Caco-2 (cell line): ENCODE data around the gene PACSIN1. TPM values are rescaled to one million over a fixed set of nuclear protein-coding genes. Genes with fewer than 3 reads are reported as not detected.

Source experiments
- BruUV-seq: library from RNA; stranded (reverse); fragments of 400-500 nt; replicated peaks from 2 replicates; lab custom pipeline; 2021; lab: Mats Ljungman, UMichigan
- CTCF ChIA-PET: fragments of 300-600 bp; sonication (Branson Sonifier 250); formaldehyde crosslinking; loops from one replicate; lab custom pipeline; 2022; ENCODE audit warnings: antibody characterized with exemption; lab: Charles Lee
- POLR2A ChIA-PET: fragments of 300-600 bp; sonication (Branson Sonifier 250); formaldehyde crosslinking; loops from one replicate; lab custom pipeline; 2022; ENCODE audit warnings: antibody characterized with exemption; lab: Charles Lee
- DNase-seq, 2 experiments: peaks; one replicate each; pipeline versions ENCODE4 v3.0.0 to v3.0.0-alpha.2; 2020 to 2022
- H3K27me3 ChIP-seq: replicated peaks from 2 replicates; pipeline ENCODE4 v1.6.0; 2011; ENCODE audit warnings: low read length; ENCODE audit not compliant: control insufficient read depth, insufficient read depth
- H3K36me3 ChIP-seq: 2 replicates; pipeline ENCODE4 v1.5.1; 2011; ENCODE audit warnings: low read length; ENCODE audit not compliant: control insufficient read depth, insufficient read depth
- H3K4me1 ChIP-seq: fragments of 250-450 bp; sonication (Bioruptor Pico); 2 replicates; pipeline ENCODE4 v1.5.1; 2020; ENCODE audit warnings: mild to moderate bottlenecking
- H3K4me3 ChIP-seq: 2 replicates; pipeline ENCODE4 v1.5.1; 2011; ENCODE audit warnings: low read depth, mild to moderate bottlenecking, control low read depth, low read length
- H3K9me3 ChIP-seq: fragments of 250-450 bp; sonication (Bioruptor Pico); 2 replicates; pipeline ENCODE4 v1.5.1; 2020; ENCODE audit warnings: mild to moderate bottlenecking, moderate library complexity
- H3K27ac Mint-ChIP-seq: one replicate; pipeline ENCODE4 v1.8.0; 2022; ENCODE audit warnings: mixed read lengths; ENCODE audit not compliant: unreplicated experiment
- H3K27me3 Mint-ChIP-seq: one replicate; pipeline ENCODE4 v1.8.0; 2022; ENCODE audit warnings: mixed read lengths; ENCODE audit not compliant: insufficient read depth, unreplicated experiment
- H3K36me3 Mint-ChIP-seq: one replicate; pipeline ENCODE4 v1.8.0; 2022; ENCODE audit warnings: mild to moderate bottlenecking, mixed read lengths; ENCODE audit not compliant: insufficient read depth, unreplicated experiment
- H3K4me1 Mint-ChIP-seq: one replicate; pipeline ENCODE4 v1.8.0; 2022; ENCODE audit warnings: low read depth, mixed read lengths; ENCODE audit not compliant: unreplicated experiment
- H3K4me3 Mint-ChIP-seq: one replicate; pipeline ENCODE4 v1.8.0; 2022; ENCODE audit warnings: mild to moderate bottlenecking, moderate library complexity, mixed read lengths; ENCODE audit not compliant: unreplicated experiment
- H3K9me3 Mint-ChIP-seq: one replicate; pipeline ENCODE4 v1.8.0; 2022; ENCODE audit warnings: mixed read lengths; ENCODE audit not compliant: unreplicated experiment
- CTCF ChIP-seq, 2 experiments: fragments of 200-600 bp in 1 of 2; IDR thresholded peaks; 1 replicate in 1 of 2; 2 replicates in 1 of 2; pipeline versions ENCODE4 v1.5.1 to v1.8.0; 2011 to 2022; ENCODE audit warnings: antibody characterized with exemption in 1 of 2, control low read depth in 1 of 2, inconsistent platforms in 1 of 2, low read depth in 1 of 2, low read length in 1 of 2, mild to moderate bottlenecking in 1 of 2, moderate library complexity in 1 of 2; ENCODE audit not compliant: insufficient read depth in 1 of 2, severe bottlenecking in 1 of 2, unreplicated experiment in 1 of 2
- intact Hi-C: fragments of 100-400 bp; cut with micrococcal nuclease; formaldehyde crosslinking; loops from one replicate; pipeline ENCODE4 v1.10.0; 2022; ENCODE audit not compliant: unreplicated experiment
- total RNA-seq: library from RNA; stranded (reverse); gene quantifications from 2 replicates; pipeline ENCODE4 v1.2.3, GENCODE V29; 2022

PACSIN1 gene
- total RNA-seq, 1 experiment from 2014 or later, result 3.7 TPM

- H3K27me3 Mint-ChIP-seq, result no peaks in the 10 kb centered on the region
- no peaks in the 10 kb centered on the region for H3K27me3 ChIP-seq
Measured at GRCh38 chr6:34517966-34518365, 52.1 kb downstream of the PACSIN1 start.

GRCh38 chr6:34518669-34519365, 52.9 kb downstream of the PACSIN1 start:
- intact Hi-C loops, result no loop called here
- POLR2A ChIA-PET, result no interaction called here
- Mint-ChIP-seq H3K4me3 (no peak overlapping the region), H3K27me3 (no peaks in the 10 kb centered on the region), H3K9me3 (no peaks in the 10 kb centered on the region), H3K36me3 (no peaks in the 10 kb centered on the region), H3K27ac (no peak overlapping the region), H3K4me1 (no peaks in the 10 kb centered on the region)
- Histone ChIP-seq H3K27me3 (no peaks in the 10 kb centered on the region), H3K9me3 (no peaks in the 10 kb centered on the region), H3K4me1 (no peaks in the 10 kb centered on the region), H3K36me3 (no peaks in the 10 kb centered on the region), H3K4me3 (no peak overlapping the region)
- no TSS peak for BruUV-seq
- DNase-seq, result no peak
- no peak for TF ChIP-seq CTCF (IDR thresholded peaks at IDR 0.05; ENCODE audit: insufficient read depth in 1 of 2, low read depth in 1 of 2, low read length in 1 of 2, severe bottlenecking in 1 of 2, unreplicated experiment in 1 of 2)
- CTCF ChIA-PET, result no interaction called here

More at GRCh38 chr6:34517966-34518365, 52.1 kb downstream of the PACSIN1 start:
- no peaks in the 10 kb centered on the region for H3K4me1 Mint-ChIP-seq
- BruUV-seq, result no TSS peak
- no peak for TF ChIP-seq CTCF (IDR thresholded peaks at IDR 0.05; ENCODE audit: insufficient read depth in 1 of 2, low read depth in 1 of 2, low read length in 1 of 2, severe bottlenecking in 1 of 2, unreplicated experiment in 1 of 2)
- H3K4me3 Mint-ChIP-seq, result no peak overlapping the region
- no peaks in the 10 kb centered on the region for H3K36me3 ChIP-seq
- POLR2A ChIA-PET, result no interaction called here
- H3K4me1 ChIP-seq, result no peaks in the 10 kb centered on the region
- no peak overlapping the region for H3K27ac Mint-ChIP-seq
- H3K9me3 Mint-ChIP-seq, result no peaks in the 10 kb centered on the region
- H3K9me3 ChIP-seq, result no peaks in the 10 kb centered on the region
- no peaks in the 10 kb centered on the region for H3K36me3 Mint-ChIP-seq
- no peak for DNase-seq
- H3K4me3 ChIP-seq, result no peak overlapping the region
- CTCF ChIA-PET, result no interaction called here
- intact Hi-C loops, result no loop called here

GRCh38 chr6:34519971-34520644, 54.2 kb downstream of the PACSIN1 start:
- H3K4me1 Mint-ChIP-seq, result no peaks in the 10 kb centered on the region
- Histone ChIP-seq H3K4me3 (no peak overlapping the region), H3K9me3 (no peaks in the 10 kb centered on the region), H3K4me1 (no peaks in the 10 kb centered on the region), H3K27me3 (no peaks in the 10 kb centered on the region), H3K36me3 (no peaks in the 10 kb centered on the region)
- no peaks in the 10 kb centered on the region for H3K9me3 Mint-ChIP-seq
- H3K4me3 Mint-ChIP-seq, result no peak overlapping the region
- no peak overlapping the region for H3K27ac Mint-ChIP-seq
- intact Hi-C loops, result loop anchor here (10.0 kb wide), 1 partner anchor 55 kb away; the partner anchor contains the start of gene PACSIN1
- H3K36me3 Mint-ChIP-seq, result no peaks in the 10 kb centered on the region
- BruUV-seq, result no TSS peak
- ChIA-PET CTCF (no interaction called here), POLR2A (no interaction called here)
- no peak for TF ChIP-seq CTCF (IDR thresholded peaks at IDR 0.05; ENCODE audit: insufficient read depth in 1 of 2, low read depth in 1 of 2, low read length in 1 of 2, severe bottlenecking in 1 of 2, unreplicated experiment in 1 of 2)
- DNase-seq, result no peak
- H3K27me3 Mint-ChIP-seq, result no peaks in the 10 kb centered on the region
